Superior temporal gyrus (tissue), 1 donor: ENCODE results near the gene TGFB1.

Experiments used
- DNase-seq: peaks from one replicate; pipeline ENCODE4 v3.0.0-alpha.2; 2016; ENCODE audit errors: extremely low spot score

The TGFB1 gene

GRCh38 chr19:41341669-41342490 is 11.8 kb downstream of the TGFB1 start:
- no peak for DNase-seq

GRCh38 chr19:41339936-41340335 is 13.8 kb downstream of the TGFB1 start:
- DNase-seq = no peak

DNA sequence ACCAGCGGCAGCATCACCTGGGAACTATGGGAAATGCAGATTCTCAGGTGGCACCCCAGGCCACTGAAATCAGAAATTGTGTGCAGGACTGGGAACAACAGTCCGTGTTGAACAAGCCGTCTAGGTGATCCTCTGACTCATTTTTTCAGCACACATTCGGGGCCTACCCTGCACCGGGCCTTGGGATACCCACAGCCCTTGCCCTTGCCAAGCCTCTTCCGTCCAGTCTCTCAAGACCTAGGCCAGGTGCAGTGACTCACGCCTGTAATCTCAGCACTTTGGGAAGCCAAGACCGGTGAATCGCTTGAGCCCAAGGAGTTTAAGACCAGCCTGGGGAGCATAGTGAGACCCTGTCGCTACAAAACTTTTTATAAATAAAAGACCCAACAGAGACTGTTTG is 18.3 kb downstream of the TGFB1 start:
- no peak for DNase-seq

- no peak for DNase-seq
These were observed 18.9 kb downstream of the TGFB1 start for GRCh38 chr19:41334793-41335192.

GRCh38 chr19:41332468-41332867 is 21.3 kb downstream of the TGFB1 start:
- DNase-seq = no peak

DNA sequence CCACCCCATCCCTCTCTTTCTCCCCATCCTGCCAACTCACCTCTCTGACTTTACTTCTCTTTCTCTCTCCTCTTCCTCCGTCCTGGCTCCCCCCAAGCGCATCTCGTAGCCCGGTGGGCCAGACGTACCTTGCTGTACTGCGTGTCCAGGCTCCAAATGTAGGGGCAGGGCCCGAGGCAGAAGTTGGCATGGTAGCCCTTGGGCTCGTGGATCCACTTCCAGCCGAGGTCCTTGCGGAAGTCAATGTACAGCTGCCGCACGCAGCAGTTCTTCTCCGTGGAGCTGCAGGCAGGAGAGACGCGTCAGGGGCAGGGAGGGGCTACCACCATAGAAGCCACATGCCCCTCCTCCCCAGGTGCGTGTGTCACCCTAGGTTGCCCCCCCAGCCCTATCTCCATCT is 21.7 kb downstream of the TGFB1 start:
- no peak for DNase-seq

DNA sequence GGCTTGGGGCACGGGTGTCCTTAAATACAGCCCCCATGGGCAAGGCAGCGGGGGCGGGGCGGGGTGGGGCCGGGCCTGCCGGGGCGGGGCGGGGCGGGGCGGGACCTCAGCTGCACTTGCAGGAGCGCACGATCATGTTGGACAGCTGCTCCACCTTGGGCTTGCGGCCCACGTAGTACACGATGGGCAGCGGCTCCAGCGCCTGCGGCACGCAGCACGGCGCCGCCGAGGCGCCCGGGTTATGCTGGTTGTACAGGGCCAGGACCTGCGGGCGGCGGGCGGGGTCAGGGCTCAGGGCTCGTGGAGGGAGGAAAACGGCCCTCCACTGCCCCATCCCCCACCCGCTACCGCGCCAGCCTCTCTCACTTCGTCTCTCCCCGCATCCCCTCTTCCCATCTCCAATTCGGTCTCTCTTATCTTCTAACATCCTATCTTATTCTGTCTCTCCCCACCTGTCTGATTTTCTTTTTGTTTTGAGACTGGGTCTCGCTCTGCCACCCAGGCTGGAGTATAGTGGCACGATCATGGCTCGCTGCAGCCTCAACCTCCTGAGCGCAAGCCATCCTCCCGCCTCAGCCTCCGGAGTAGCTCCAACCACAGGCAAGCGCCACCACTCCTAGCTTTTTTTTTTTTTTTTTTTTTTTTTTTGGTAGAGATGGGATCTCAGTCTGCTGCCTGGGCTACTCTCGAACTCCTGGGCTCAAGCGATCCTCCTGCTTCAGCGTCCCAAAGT is 22.6 kb downstream of the TGFB1 start:
- DNase-seq = no peak

- DNase-seq = no peak
These were observed 23.2 kb downstream of the TGFB1 start for GRCh38 chr19:41330481-41330880.

GRCh38 chr19:41328842-41329225 is 24.9 kb downstream of the TGFB1 start:
- DNase-seq = no peak

- DNase-seq = no peak
These were observed 25.4 kb downstream of the TGFB1 start for GRCh38 chr19:41328157-41328841.

DNA sequence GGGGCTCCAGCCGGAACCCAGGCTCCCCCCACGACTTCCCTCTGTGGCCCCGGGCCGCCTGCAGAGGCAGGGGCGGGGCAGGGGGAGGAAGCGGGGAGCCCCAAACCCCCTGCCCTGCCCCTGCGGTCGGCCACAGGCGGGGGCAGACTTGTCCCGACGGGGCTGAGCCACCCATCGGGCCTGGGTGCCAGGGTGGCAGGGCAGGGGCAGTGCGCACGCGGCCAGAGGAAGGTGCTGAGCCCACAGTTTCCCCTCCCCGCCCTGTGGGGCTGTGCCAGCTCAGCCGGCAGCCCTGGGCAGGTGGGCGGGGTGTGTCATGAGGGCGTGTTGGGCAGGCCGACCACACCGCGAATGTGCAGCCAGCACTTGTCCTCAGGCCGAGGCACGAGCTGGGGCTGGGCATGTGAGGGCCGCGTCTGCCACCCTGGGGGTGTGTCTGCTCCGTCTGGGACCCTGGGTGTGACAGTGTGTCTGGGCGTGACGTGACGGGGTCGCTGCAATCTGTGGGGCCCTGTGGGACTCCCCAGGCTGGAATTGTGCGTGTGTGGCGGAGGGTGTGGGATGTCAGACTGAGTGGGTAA is 26.1 kb downstream of the TGFB1 start:
- DNase-seq = no peak

- DNase-seq = peak; percentile 23
These were observed 26.6 kb downstream of the TGFB1 start for GRCh38 chr19:41327076-41327575.

GRCh38 chr19:41325947-41326706 is 27.6 kb downstream of the TGFB1 start:
- peak; percentile 38 for DNase-seq

DNA sequence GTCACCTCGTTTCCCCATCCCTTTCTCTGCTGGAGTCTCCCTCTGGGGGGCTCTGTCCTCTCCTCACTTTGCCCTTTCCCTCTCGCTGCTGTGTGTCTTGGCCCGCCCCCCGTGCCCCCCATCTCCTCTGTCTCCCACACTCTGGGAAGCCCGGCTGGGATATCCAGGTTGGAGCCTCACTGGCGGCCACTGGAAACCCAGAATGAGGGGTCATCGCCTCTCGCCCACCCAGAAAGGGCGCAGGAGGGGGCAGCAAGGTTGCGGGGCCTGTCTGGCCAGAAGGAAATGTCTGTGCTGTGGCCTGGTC is 28.1 kb downstream of the TGFB1 start:
- no peak for DNase-seq

DNA sequence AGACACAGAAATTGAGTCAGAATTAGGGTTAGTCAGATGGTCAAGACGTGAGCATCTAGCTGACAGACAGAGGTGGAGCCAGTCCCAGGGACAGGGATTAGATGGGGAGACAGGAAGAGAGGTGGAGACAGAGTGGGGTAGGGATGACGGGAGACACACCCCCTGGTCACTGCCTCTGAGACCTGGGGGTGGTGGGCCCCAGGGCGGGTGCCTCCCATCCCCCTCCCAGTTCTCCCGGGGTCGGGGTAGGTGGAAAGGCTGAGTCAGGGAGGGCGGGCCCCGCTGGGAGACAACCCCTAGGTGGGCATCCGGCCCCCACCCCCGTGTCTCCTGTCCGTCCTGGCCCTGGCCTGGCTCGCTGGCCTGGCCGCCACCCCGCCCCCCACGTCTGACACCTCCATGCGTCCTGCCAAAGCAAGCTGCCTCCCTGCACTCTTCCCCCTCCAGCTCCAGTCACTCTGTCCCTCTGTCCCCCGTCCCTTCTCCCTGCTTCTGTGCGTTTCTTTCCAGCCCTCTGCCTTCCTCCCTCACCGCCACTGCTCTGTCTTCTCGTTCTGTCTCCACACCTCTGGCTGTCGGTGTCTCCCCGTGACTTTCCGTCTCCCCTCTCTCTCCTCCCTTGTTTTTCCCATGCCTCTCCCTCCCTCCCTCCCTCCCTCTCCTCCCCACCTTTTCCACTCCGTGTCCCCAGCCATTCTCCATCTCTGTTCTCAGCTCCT is 28.6 kb downstream of the TGFB1 start:
- no peak for DNase-seq

DNA sequence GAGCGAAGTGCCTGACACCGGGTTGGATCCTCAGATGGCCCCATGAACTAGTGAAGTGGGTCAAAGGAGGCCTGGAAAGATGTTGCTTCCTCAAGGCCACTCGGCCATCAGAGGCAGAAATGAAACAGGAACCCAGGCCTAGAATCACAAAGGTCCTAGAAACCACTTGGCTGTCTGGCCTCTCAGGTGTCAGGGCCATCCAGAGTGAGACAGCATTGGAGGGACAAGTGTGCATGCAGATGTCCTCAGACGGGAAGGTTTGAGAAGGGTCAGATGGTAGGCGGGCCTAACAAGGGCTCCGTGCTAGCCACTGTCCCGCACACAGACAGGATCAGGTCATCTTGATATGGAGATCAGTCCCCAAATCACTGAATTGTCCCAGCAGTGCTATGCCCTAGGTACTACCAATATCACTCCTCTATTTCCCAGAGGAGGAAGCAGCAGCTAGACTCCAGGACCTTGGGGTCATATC is 29.5 kb downstream of the TGFB1 start:
- no peak for DNase-seq

DNA sequence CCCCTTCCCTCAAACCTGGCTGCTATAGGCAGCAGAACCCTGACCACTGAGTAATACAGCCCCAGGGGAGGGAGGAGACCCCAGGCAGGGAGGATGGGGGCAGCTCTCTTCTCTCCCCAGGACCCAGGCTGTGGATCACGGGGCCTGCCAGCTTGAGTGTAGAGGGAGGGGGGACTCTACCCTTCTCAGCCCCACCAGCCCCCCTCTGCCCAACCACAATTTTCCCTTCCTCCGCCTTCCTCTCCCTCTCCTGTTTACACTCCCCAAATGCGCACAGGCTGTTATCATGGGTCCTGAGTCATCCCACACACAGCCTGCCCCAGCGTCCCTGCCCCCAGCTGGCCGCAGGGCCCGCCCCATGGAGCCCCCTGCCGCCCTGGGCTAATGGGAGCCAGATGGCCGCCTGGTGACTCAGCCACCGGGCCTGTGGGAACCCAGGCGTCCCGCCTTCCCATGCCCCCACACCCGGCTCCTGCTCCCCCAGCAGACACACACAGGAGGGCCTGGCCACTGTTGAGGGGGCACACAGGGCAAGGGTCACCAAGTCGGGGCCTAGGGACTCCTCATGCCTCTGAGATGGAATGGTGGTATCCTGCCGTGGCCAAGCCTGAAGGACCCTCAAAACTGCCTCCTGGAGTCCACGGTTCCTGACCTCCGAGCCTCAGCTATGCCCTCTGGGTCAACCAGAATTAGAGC is 30.1 kb downstream of the TGFB1 start:
- DNase-seq = no peak

- DNase-seq = no peak
These were observed 30.7 kb downstream of the TGFB1 start for GRCh38 chr19:41323023-41323422.

- no peak for DNase-seq
These were observed 31.3 kb downstream of the TGFB1 start for GRCh38 chr19:41322451-41322850.

DNA sequence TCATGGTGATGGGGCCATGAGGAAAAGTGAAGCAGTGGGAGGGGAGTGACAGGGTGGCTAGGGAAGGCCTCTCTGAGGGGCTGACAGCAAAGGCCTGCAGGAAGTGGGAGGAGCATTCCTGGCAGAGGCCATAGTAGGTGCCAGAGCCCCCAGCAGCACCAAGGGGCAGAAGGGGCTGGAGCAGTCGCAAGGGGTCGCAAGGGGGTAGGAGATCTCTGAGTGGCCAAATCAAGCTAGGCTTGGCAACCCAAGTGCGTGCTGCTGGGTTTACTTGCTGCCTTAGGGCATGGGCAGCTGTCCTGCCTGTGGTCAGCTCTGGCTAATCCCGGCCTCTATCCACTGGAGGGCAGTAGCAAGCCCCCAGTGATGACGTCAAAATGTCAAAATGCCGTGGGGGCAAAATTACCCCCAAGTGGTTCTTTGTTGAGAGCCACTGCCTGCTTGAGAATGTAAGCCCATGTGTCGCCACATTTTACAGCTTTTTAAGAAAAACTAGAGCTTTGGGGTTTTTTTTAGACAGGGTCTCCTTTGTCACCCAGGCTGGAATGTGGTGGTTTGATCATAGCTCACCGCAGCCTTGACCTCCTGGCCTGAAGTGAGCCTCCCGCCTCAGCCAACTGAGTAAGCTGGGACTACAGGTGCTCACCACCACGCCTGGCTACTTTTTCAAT is 32.0 kb downstream of the TGFB1 start:
- DNase-seq = no peak
